GM19351 (cell line): ENCODE data around the gene RRP8.

Experiments used
- ATAC-seq: cut with Tn5 transposase; IDR thresholded peaks from one replicate; pipeline ENCODE4 v1.9.1; 2021; ENCODE audit warnings: mild to moderate bottlenecking, moderate library complexity; ENCODE audit not compliant: unreplicated experiment

Gene RRP8

DNA sequence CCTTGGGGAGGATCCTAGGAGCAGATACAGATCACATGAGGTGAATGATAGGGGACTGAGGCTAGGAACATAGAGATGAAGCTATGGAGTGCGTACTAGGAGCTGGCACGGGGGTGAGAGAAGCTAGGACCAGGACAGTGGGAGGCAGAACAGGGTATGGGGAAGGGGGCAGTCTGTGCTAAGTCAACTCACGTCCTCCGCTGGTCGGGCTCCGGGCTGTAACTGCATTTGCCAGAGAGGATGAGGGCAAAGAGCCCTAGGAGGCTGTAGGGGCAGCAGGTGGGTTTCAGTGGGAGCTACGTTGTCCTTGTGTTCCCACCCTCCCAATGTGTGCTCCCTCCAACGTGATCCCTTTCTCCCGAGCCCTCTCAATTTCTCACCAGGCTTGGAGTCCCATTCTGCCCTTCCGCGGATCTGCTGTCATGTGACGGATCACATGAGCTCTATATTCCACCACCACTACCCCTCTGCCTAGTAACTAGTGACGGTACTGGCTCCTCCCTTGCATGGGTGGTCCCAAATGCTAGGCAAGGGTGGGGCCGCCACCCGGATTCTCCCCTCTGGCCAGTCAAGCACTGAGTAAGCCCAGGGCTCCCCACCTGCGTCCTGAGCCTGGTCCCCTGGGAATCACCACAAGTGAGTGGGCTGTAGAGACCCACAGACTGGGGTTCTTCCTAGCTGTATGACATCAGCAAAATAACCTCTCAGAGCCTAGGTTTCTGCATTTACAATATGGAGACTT is 15.8 kb upstream of the RRP8 start, which contains the start of gene TPP1:
TPP1 (minus strand) TSS at position 419 of the 742 bp plus-strand sequence; CDS start at position 397, 22 bp downstream.
- ATAC-seq, result peak; percentile 98

DNA sequence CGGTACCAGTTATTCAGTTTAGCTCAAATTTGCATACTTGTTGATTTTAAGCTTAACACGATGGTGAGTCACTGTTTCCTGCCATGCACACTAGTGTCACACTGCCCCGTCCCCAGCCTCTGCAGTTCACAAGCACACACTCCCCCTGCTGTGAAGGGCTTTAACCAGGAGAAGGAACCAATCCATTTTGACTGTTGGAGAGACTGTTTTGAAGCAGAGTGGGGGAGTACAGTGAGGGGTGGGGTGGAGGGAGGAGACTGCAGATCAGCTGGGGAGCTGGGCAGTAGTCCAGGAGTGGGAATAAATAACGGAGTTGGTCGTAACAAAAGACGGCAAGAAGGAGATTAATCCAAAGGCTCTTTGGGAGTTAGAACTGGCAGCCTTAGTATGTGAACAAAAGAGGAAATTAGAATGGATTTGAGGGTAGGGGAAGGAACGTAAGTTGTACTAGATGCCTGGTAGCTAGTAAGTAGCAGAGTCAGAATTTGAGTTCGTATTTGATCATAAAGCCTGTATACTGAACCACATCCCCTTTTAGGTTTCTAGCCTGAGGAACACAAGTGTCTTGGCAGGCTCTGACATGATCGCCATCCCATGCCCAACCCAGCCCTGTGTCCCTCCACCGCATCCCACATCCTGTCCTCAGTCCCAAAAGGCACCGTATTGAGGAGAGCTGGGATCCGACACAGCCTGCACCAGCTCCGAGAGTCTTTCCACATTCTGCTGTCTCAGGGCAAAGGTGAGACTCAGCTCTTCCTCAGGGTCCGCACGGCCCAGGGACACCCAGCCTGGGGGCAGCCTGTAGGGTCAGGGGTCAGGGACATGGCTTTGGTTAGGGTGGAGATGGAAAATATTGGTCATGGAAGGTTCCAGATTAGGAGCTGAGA is 14.9 kb upstream of the RRP8 start:
- ATAC-seq, result no peak

DNA sequence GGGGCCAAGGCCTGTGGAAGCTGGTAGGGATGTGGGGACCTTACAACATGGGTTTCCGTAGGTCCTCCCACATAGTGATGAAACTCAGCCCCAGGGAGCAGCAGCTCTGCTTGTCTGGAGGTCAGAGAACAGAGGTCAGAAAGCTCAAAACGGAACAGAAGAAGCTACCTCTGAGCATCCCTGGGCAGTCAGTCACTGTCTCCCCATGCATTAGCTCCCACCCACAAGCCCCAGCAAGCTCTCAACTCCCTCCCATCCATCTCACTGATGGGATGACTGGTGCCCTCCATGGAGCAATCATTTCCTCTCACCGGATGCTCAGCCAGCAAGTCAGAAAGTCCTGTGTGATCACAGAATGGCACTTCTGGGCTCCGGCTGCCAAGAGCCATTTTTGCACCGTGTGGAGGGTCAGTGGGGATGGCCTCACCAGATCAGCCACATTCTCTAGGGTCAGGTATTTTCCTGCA is 13.9 kb upstream of the RRP8 start:
- no peak for ATAC-seq

DNA sequence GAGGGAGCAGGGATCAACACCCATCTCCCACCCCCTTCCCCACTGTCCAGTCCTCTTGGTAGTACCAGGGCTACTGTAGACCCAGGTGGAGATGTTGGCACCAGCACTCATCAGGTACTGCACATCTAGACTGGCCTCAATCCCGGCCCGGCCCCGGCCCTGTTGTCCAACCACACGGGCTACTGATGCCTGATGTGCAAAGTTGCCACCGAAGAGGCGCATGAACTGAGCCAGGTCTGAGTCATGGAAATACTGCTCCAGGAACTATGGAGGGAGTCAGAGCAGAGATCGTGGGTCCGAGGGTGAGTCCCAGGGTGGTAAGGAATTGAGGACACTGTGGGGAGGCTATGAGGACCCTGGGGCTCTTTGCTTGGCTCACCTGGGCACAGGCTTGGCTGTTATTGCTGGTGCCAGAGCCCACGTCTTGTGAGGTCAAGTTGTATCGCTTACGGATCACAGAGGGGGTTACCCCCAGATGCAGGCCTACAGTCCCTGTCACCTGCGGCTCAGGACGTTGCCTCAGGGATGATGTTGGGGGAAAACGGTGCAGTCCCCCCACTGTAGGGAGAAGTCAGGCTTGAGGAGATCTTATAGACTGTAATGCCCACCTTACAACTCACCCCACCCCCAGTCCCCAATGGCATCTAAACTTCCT is 13.3 kb upstream of the RRP8 start:
- no peak for ATAC-seq

DNA sequence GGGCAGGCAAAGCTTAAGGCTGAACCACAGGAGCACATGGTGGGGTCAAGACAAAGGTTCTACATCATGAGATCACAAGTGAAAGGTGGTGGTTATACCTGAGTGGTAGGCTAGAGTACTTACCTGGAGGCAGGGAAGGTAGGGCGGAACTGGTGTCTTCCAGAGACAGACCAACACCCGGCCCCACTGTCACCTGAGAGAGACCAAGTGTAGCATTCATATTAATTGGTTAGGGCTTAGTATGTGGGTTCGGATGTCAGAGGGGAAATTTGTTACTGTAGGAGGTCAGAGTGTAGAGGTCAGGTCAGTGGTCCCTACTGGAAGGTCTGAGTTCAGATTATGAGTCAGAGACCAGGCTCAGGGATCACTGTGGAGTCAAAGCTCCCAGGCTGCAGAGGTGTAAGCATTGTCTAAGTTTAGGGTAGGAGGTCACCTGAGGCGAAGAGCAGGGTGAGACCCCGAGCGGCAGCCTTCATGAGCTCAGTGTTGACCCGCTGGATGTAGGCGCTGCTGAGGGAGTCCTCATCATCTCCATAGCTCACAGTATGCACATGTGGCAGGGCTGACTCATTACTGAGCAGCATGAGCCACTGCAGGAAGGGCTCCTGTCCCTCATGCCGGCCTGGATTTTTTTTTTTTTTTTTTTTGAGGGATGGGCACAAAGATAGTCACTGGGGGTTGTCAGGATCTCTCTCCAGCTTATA is 12.6 kb upstream of the RRP8 start:
- ATAC-seq, result no peak

DNA sequence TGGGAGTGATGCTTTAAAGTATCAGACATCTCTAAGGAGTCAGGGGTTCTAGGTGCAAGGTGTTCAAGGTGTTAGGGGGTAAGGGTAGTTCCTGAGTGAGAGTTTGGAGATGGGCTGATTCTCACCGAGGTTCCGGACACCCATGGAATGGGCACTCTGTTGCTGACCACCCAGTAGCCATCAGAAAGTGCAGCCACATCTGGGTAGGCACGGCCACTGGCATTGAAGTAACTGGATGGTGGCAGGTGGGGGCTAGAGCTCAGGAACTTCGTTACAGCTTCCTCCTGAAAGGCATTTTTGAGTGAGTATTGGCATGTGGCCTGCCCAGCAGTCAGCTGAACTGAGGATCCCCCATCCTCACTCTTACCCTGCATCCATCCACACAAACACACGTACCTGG is 11.6 kb upstream of the RRP8 start:
- ATAC-seq, result no peak

DNA sequence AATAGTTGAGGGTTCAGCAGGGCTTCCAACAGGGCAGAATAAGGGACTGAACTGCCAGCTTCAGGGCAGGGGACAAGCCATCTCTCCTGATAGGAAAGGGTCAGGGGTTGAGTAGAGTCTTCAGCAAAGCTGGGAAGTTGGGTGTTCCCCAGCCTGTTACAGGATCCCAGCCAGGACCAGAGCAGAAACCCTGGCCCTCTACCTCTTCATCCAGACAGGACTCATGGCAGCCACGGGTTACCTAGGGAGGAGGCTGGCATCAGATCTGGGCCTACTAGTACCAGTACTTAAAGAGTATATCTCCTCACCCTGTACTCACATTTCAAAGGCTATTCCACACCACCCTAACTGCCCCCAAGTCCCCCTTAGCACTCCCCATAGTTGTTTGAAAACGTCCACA is 11.0 kb upstream of the RRP8 start:
- no peak for ATAC-seq

DNA sequence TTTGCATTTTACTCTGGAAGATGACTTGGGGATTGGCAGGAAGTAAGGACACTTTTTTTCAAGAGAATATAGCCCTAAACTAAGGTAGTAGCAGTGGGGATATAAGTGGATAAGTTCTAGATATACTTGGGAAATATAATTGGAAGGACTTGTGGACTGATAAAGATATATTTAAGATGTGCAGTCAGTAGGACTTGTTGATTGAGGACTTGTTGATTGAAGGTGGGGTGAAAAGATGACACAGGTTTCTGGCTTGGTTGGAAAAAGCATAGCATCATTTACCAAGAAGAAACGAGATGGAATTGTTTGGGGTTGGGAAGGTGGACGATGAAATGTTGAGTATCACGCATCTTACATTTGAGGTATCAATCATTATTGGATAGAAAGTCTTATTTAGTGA is 10.1 kb upstream of the RRP8 start:
- ATAC-seq, result no peak

DNA sequence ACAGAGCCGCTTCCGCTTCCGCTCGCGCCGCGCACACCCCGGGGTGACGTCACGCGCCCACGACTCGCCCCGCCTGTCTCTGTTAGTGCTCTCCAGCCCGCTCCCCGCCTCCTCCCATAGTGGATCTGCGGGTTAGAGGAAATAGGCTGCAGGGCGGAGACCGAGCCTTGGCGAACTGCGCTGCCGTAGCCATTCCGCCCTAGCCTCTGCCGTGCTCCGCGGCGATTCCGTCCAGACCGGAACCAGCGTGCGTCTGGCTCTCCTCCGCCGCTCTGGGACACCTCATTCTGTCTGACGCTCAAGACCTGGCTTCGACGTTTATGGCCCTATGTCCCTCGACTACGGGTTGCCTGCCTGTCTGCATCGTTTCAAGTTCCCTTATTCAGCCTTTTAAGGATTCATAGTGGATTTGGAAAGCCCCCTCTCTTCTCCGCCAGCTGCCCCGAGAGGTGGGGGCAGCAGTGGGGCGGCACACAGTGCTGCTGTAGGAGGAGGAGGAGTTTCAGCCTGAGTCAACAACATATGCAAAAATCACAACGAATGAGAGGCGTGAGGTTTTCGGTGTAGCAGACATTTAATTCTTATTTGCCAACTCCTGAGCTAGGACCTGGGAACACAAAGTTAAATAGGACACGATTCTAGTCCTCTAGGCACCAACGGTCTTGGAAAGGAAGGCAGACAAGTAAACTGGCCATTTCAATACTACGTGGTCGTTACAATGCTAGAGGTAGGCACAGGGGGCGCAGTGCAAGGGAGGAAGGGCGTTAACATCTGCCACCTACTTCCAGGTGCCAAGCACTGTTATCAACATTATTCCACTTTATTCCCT is 9.0 kb upstream of the RRP8 start, which contains the start of gene TAF10:
TAF10 (minus strand) TSS at position 4 of the 829 bp plus-strand sequence. CDS start 27 bp downstream, outside the sequence.
- peak; percentile 86 for ATAC-seq

DNA sequence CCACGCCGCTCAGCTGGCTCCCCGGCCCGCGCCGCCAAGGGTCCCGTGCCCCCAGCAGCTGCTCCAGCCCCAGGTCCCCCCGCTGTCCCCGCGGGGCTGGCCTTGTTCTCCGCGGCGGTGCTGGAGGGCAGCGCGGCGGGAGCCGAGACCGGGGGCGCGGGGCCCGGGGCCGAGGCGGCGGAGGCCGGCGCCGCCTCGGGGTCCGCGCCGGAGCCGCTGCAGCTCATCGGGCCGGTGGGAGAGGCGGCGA is 8.5 kb upstream of the RRP8 start:
- no peak for ATAC-seq

DNA sequence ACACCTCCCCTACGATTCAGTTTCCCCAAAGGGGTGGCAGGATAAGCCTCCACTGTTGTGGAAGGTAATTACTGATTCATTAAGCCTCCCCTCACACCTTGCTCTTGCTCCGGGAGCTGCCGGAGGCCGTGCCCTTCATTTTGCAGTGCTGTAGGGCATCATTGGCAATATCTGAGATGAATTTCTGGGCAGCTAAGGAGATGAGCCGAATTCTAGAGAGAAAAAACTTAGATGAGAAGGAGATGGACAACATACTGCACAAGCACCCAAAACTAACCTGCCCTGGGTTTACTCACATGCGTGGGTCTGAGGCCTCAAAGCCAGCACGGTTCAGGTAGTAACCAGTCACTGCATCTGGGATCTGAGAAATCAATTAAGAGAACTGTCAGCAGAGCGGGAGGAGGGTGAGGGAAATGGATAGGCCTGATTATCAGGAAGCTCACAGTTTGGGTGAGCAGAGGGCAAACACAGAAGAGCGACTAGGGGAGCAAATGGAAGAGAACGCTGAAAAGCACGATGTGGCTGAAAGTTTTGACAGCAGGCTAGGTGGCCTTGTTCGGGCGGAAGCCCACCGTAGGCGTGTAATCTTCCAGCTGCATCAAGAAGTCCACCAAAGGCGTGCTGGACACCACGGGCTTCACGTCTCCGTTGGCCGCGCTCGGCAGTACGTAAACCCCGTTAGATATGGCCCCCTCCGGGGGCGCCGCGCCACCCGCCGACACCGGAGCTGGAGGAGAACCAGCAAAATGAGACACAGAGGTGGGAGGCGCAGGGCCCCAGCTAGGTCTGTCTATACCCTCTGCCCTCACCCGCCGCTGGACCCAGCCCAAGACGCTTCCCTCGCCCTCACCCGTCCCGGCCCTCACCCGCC is 7.9 kb upstream of the RRP8 start:
- peak; percentile 10 for ATAC-seq

DNA sequence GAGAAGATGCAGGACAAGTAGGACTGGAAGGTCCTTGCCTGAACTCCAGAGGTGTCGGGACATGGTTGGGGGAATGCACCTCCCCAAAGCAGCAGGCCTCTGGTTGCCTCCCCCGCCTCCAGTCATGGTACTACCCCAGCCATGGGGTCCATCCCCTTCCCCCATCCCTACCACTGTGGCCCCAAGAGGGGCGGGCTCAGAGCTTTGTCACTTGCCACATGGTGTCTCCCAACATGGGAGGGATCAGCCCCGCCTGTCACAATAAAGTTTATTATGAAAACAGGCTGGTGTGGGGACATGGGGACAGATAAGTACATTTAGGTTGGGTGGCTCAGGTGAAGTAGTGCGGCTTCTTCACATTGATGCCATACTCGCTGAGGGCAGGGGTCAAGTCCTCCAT is 7.2 kb upstream of the RRP8 start:
- no peak for ATAC-seq

DNA sequence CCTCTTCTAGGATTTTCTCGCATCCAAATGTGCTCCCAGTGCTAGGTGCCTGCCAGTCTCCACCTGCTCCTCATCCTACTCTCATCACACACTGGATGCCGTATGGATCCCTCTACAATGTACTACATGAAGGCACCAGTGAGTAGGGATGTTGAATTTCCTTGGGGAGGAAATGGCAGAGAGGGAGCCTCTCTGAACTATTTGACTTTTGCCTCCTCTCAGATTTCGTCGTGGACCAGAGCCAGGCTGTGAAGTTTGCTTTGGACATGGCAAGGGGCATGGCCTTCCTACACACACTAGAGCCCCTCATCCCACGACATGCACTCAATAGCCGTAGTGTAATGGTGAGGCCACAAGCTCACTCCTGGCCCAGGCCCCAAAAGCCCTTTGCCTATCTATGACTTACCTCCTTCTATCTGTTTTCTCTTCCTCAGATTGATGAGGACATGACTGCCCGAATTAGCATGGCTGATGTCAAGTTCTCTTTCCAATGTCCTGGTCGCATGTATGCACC is 6.1 kb upstream of the RRP8 start:
- no peak for ATAC-seq

DNA sequence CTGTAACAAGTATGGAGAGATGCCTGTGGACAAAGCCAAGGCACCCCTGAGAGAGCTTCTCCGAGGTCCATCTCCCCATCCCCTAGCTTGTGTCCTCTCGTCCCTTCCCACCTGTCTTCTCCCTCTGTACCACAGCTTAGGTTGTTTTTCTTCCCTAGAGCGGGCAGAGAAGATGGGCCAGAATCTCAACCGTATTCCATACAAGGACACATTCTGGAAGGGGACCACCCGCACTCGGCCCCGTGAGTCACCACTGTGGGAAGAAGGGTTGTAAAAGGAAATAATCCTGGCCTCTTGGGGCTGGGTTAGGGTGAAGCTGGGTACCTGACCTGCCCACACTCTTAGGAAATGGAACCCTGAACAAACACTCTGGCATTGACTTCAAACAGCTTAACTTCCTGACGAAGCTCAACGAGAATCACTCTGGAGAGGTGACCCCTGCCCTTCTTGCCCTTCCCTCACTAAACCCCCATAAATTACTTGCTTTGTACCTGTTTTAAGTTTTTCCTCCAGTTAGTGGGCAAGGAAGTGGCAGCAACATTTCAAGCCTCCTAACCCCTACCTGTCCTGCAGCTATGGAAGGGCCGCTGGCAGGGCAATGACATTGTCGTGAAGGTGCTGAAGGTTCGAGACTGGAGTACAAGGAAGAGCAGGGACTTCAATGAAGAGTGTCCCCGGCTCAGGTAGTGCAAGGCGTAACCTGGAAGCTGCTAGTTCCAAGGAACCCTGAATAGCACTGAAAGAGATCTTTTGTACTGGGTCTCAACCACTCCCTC is 5.5 kb upstream of the RRP8 start:
- ATAC-seq, result no peak

DNA sequence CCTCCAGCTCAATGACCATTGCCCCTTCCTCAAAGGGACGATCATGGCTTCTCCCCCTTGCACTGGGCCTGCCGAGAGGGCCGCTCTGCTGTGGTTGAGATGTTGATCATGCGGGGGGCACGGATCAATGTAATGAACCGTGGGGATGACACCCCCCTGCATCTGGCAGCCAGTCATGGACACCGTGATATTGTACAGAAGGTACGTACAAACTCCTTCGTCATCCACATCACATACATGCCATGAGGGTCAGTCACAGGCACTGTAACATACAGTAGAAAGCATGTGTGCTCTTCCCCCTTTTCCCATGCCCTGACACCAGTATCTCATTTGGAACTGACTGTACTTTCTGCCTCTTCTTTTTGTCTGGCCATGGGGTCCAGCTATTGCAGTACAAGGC is 4.6 kb upstream of the RRP8 start:
- ATAC-seq, result no peak

DNA sequence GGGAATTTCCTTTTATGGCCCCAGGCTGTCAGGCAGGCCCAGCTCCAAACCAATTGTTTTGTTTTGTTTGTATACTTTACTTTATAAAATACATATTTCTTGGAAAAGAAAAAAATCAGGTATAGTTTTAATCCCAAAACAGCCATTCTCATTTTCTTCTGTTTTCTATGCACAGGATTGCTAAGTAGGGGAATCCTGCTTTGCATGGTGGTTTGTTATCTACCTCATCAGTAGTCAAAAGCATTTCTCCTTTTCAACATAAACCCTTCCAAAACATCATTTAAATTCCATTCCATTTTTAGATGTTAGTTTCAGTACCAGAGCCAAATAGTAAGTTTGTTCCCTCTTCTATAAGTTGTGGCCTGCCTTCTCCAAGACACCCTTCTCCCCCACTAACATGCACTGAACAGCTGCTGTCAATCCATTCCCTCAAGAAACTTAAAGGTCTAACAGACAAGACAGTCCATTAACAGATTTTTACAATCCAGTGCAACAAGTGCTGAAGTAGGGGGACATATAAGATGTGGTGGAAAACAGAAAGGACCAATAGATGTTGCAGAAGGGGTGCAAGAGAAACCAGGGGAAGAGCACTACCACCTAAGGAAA is 3.9 kb upstream of the RRP8 start:
- no peak for ATAC-seq

DNA sequence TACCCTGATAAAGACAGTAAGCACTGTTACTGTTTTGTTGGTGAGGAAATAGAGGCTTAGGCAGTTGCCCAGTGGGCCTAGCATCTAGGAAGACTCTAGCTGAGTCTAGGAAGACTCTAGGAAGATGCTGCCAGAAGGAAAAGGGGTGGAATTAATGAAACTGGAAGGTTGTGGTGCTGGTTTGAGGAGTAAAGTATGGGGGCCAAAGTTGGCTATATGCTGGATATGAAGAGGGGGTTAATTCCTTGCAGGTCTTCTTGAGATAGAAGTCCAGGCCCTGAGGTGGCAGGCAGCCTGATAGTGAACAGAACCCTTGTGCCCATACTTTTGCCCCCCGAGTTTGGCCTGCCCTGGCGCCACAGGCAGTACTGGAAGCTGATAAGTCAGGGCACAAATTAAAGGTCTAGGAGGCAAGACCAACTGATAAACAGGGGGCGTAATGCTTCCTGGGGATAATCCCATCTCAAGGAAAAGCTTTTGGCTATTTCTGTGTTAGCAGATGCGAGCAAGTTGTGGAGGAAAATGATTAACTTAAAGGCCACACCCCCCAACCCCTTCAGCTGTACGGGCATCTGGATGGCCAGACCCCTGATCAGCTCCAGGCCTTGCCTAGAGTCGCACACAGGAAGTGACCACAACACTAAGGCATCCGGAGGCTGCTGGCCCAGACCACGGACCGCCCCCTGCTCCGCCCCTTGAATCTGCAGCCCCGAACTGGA is 3.2 kb upstream of the RRP8 start:
- peak; percentile 40 for ATAC-seq
